ENCODE results near the gene BHLHE23. TPM values are rescaled to one million over a fixed set of nuclear protein-coding genes. Genes with fewer than 3 reads are reported as not detected.

The BHLHE23 gene
- total RNA-seq, 1 experiment from 2014 or later = not detected

DNA sequence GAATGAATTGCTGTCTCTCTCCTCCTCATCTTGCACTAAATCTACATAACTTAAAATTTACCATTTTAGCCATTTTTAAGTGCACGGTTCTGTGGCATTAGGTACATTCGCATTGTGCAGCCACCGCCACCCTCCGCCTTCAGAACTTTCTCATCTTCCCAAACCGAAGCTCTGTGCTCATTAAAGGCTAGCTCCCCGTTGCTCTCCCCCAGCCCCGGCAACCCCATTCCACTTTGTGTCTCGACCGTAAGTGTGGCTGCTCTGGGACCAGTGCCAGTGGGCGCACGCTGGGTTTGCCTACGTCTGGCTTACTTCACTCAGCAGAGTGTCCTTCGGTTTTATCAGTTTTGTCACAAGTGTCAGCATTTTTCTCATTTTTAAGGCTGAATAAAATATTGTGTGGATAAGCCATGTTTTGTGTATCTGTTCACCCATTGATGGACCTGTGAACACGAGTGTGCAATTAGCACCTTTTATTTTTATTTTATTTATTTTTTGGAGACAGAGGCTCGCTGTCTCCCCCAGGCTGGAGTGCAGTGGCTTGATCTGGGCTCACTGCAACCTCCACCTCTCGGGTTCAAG, 37.5 kb downstream of the BHLHE23 start:
- BruUV-seq (replicated peaks) = no TSS peak
- peaks cover 93% of the 10 kb centered on the region for H3K27me3 ChIP-seq (ENCODE audit: insufficient read depth, low read depth)

DNA sequence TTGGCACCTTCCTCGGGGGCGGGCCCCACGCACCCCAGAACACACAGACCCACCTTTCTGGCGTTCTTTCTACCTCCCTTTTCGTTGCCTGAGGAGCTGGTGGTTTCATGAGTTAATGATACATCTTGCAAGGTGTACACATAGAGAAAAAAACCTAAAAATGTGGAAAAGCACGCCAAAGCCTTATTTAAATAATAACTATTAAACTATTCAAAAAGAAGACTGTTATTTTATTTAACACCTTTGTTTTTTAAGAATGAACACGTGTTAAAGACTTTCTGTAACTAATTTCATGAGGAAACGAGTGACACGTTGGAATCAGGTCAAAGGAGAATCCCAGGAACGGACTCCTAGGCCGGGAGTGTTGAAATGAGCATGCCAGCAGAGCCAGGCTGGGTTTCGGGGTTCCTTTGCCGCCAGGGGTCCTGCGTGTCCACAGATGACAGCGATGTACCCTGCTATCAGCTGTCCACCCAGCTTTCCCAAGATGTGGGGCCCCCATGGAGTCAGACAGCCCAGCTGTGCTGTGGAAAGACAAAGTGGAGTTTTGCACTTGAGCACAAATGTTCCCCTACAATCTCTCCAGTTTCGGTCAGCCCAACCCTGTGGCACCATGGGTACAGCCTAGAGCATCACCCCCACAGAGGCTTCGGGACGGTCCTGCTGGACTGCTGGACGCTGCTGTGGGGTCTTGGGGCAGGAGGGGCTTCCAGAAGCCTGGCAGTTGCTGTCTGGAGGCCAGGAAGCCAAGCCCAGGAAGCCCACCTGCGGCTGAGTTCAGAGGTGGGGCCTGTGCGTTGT, 38.2 kb downstream of the BHLHE23 start:
- Histone ChIP-seq H3K9me2 (ENCODE audit: insufficient read depth) (no peaks in the 10 kb centered on the region), H3K27ac (no peak overlapping the region), H3K27me3 (ENCODE audit: insufficient read depth, low read depth) (peaks cover 95% of the 10 kb centered on the region), H3K4me2 (no peak overlapping the region), H3K4me3 (no peak overlapping the region), H3F3A (ENCODE audit: insufficient read depth, low read depth) (no peaks in the 10 kb centered on the region), H3K79me2 (ENCODE audit: low read depth) (no peaks in the 10 kb centered on the region), H4K20me1 (ENCODE audit: insufficient read depth) (peaks cover 7% of the 10 kb centered on the region), H3K36me3 (ENCODE audit: low read depth) (no peaks in the 10 kb centered on the region), H2AFZ (no peak overlapping the region), H3K9me3 (ENCODE audit: insufficient read depth, low read depth) (no peaks in the 10 kb centered on the region), H3K4me1 (replicated peaks; ENCODE audit: insufficient read depth) (0 out of 2 replicates have a peak, but pooled peaks cover 3% of the 10 kb centered on the region)
- ChIA-PET CTCF (no interaction called here), POLR2A (ENCODE audit: unreplicated experiment) (no interaction called here)
- TF ChIP-seq, protein P1, sequence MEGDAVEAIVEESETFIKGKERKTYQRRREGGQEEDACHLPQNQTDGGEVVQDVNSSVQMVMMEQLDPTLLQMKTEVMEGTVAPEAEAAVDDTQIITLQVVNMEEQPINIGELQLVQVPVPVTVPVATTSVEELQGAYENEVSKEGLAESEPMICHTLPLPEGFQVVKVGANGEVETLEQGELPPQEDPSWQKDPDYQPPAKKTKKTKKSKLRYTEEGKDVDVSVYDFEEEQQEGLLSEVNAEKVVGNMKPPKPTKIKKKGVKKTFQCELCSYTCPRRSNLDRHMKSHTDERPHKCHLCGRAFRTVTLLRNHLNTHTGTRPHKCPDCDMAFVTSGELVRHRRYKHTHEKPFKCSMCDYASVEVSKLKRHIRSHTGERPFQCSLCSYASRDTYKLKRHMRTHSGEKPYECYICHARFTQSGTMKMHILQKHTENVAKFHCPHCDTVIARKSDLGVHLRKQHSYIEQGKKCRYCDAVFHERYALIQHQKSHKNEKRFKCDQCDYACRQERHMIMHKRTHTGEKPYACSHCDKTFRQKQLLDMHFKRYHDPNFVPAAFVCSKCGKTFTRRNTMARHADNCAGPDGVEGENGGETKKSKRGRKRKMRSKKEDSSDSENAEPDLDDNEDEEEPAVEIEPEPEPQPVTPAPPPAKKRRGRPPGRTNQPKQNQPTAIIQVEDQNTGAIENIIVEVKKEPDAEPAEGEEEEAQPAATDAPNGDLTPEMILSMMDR (conservative IDR thresholded peaks at IDR 0.05) = no peak
- no peak for TF ChIP-seq EZH2 (IDR thresholded peaks at IDR 0.05; ENCODE audit: low read depth)
- no peak for DNase-seq
- intact Hi-C loops (cut with micrococcal nuclease; ENCODE audit: unreplicated experiment) = no loop called here
- BruUV-seq (replicated peaks) = no TSS peak

More for the DNA sequence above, 37.5 kb downstream of the BHLHE23 start:
- DNase-seq = no peak
- H2AFZ ChIP-seq = no peak overlapping the region
- ChIA-PET POLR2A (ENCODE audit: unreplicated experiment) (no interaction called here), CTCF (no interaction called here)
- no peak overlapping the region for H3K4me3 ChIP-seq
- H3K9me2 ChIP-seq (ENCODE audit: insufficient read depth) = no peaks in the 10 kb centered on the region
- H4K20me1 ChIP-seq (ENCODE audit: insufficient read depth) = peaks cover 7% of the 10 kb centered on the region
- H3K4me1 ChIP-seq (replicated peaks; ENCODE audit: insufficient read depth) = 0 out of 2 replicates have a peak, but pooled peaks cover 3% of the 10 kb centered on the region
- no peaks in the 10 kb centered on the region for H3F3A ChIP-seq (ENCODE audit: insufficient read depth, low read depth)
- no peak overlapping the region for H3K4me2 ChIP-seq
- H3K79me2 ChIP-seq (ENCODE audit: low read depth) = no peaks in the 10 kb centered on the region
- H3K9me3 ChIP-seq (ENCODE audit: insufficient read depth, low read depth) = no peaks in the 10 kb centered on the region
- intact Hi-C loops (cut with micrococcal nuclease; ENCODE audit: unreplicated experiment) = no loop called here
- H3K36me3 ChIP-seq (ENCODE audit: low read depth) = no peaks in the 10 kb centered on the region
- H3K27ac ChIP-seq = no peak overlapping the region
- no peak; the same call in 1 of the 2 replicates for TF ChIP-seq EZH2 (IDR thresholded peaks at IDR 0.05; ENCODE audit: low read depth)
- TF ChIP-seq, protein P1 (conservative IDR thresholded peaks at IDR 0.05) = no peak

DNA sequence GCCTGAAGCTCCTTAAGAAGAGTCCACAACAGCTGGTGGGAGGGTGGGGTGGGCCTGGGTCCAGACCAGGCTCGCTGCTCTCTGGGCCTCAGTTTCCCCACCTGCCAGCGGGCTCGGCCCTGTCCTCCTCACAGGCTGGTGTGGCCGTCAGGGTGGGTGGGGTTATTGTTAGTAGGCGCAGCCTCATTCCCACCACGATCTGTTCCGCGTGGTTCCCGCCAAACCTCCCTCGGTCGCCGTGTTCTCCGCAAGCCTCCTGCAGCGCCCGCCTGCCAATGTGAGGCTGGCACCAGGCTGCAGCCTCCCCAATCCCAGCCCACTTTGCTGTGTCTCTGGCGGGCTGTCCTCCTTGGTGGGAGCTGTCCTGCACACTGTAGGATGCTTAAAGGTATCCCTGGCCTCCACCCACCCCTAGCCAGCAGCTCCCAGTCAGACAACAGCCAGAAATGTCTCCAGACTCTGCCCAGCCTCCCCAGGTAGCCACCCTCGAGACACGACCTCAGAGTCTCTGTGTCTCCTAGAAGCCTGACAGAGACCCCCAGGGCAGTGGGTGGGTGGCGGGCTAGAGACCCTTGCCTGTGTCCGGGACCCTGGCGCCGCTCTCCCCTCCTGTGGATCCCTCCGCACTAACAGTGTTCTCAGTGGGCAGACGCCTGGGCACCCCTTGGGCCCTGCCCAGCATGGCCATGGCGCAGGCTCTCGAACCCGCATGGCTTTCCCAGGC, 39.0 kb downstream of the BHLHE23 start:
- BruUV-seq (replicated peaks) = no TSS peak
- H3K4me1 ChIP-seq (replicated peaks; ENCODE audit: insufficient read depth) = 0 out of 2 replicates have a peak, but pooled peaks cover 3% of the 10 kb centered on the region
- H3K9me3 ChIP-seq (ENCODE audit: insufficient read depth, low read depth) = no peaks in the 10 kb centered on the region
- H3K27ac ChIP-seq = no peak overlapping the region
- no peak overlapping the region for H3K4me2 ChIP-seq
- POLR2A ChIA-PET (ENCODE audit: unreplicated experiment) = interaction anchor here (0.6 kb wide), 1 partner anchor 37 kb away, joined by 6 read pairs; no protein-coding TSS in a partner anchor
- intact Hi-C loops (cut with micrococcal nuclease; ENCODE audit: unreplicated experiment) = no loop called here
- no peak overlapping the region for H2AFZ ChIP-seq
- H3K9me2 ChIP-seq (ENCODE audit: insufficient read depth) = no peaks in the 10 kb centered on the region
- TF ChIP-seq, protein P1 (conservative IDR thresholded peaks at IDR 0.05) = no peak
- TF ChIP-seq EZH2 (IDR thresholded peaks at IDR 0.05; ENCODE audit: low read depth) = no peak
- H3K36me3 ChIP-seq (ENCODE audit: low read depth) = no peaks in the 10 kb centered on the region
- H3K27me3 ChIP-seq (ENCODE audit: insufficient read depth, low read depth) = peaks cover 96% of the 10 kb centered on the region
- H3K4me3 ChIP-seq = no peak overlapping the region
- no peaks in the 10 kb centered on the region for H3F3A ChIP-seq (ENCODE audit: insufficient read depth, low read depth)
- H3K79me2 ChIP-seq (ENCODE audit: low read depth) = no peaks in the 10 kb centered on the region
- H4K20me1 ChIP-seq (ENCODE audit: insufficient read depth) = peaks cover 7% of the 10 kb centered on the region
- CTCF ChIA-PET = interaction anchor here (0.7 kb wide), 1 partner anchor 18 kb away, joined by 9 read pairs; no protein-coding TSS in a partner anchor
- no peak for DNase-seq

Measured in PC-9 (cell line).